ENCODE measurements around the gene TIMM10.
A peak's percentile ranks its signal among the peaks of the same experiment; 100 is the strongest.

The TIMM10 gene

GRCh38 chr11:57530596-57531507 is at the start of gene TIMM10:
TIMM10 (minus strand) TSS chr11:57530754; CDS start chr11:57530189, 565 bp downstream.
- peak; percentile 97 for DNase-seq

DNA sequence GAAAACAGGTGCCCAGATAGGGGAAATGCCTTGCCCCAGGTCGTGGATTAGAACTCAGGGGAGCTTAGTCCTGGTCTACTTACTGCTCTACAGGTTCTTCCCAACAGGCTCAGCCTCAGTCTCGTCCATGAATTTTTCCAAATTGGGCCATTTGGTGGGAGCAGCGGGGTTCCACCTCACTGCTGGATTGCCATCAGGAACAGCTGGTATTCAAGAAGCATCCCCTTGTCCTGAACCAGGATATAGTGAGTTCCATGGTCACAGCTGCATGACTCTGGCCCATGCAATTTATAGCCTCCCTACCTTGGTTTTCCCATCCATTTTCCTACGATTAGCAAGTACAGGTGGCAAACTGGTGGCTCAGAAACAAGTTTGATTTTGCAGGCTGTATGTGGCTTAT is 43.5 kb upstream of the TIMM10 start:
- no peak for DNase-seq

- DNase-seq: no peak
Observed at GRCh38 chr11:57571606-57572005, 41.1 kb upstream of the TIMM10 start.

DNA sequence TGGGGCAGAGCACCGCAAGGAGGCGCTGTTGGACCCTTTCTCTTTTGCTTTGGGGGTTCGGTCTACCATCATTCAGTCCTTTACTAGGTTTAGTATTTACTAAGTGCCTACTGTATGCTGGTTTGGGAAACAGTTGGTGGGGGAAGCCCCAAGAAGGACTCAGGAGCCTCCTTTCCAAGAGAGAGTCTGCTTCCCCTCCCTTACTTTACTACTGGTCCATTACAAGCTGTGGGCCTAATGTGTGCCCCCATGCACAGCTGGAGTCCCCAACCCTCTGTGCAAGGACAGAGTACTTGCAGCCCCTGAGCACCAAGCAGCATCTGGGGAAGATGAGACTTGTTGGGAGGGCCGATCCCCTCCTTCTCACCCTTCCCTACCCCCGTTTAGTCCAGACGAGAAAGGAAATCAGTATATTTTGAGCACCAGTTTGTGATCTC is 37.8 kb upstream of the TIMM10 start:
- DNase-seq: peak; percentile 58

DNA sequence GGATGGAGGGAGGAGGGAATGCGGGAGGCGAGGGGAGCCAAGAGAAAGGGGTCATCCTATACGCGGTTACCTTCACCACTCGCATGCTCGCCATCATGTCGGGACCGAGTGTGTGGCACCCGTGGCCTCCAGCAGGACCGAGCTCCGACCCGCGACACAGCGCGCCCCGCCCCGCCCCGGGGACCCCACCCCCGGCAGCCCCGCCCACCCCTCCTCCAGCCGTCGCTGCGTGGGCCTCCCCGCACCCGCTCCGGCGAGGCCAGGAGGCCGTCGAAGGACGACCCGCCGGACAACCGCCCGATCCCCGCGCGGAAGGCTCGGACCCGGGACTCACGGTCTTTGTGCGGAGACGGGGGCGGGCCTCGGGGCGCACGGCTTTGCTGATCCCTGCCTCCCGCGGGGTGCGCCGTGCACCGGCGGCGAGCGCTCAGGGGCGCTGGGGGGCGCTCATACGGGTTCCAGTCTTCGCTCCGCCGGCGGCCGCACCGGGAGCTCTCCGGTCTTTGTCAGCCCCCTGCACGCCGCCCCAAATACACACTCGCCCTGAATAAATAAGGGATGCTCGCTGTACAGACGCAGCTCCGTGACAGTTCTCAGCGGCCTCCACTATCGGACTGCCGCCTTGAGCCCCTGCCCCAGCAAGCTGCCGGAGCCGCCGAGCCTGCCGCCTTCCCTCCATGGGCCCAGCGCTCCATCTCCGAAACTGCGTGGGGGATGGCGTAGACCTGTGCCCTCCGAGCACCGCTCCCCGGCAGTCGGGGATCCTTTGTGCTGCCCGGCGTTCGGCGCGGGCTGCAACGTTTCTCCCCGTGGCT is 37.2 kb upstream of the TIMM10 start, which contains the start of gene UBE2L6:
Gene UBE2L6 (minus strand): TSS at position 158 of the 815 bp plus-strand sequence. CDS start 61 bp downstream, at position 97.
- DNase-seq: peak; percentile 17

GRCh38 chr11:57566905-57567514 is 36.5 kb upstream of the TIMM10 start:
- peak; percentile 5 for DNase-seq

GRCh38 chr11:57566005-57566904 is 35.7 kb upstream of the TIMM10 start:
- peak; percentile 39 for DNase-seq

- no peak for DNase-seq
Observed at GRCh38 chr11:57562596-57562995, 32.0 kb upstream of the TIMM10 start.

DNA sequence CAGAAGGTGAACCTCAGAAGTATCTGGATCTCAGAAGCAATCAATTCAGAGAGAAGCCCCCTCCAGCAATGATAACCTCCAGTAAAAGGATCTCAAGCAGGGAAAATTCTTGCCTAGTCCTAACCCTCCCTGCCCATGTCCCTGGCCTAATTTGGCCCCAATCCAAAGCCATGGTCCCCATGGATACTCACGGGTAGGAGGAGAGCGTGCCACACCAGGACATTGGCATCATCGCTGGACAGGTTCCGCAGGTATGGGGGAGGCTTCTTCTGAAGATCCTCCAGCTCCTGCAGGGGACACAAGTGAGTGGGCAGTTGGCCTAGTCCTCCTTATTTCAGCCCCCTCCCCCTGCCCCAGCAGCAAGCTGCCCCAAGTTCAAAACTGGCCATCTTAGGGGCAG is 29.6 kb upstream of the TIMM10 start:
- no peak for DNase-seq

DNA sequence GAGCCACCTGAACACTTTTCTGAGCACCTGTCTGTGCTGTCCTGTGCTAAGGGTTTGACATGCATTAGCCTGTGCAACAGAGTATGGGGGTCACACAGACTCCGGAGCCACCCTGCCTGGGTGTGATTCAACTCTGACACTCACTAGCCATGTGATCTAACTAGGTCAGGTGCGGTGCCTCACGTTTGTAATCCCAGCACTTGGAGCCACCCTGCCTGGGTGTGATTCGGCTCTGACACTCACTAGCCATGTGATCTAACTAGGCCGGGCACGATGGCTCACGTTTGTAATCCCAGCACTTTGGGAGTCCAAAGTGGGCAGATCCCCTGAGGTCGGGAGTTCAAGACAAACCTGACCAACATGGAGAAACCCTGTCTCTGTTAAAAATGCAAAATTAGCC is 25.5 kb upstream of the TIMM10 start:
- no peak for DNase-seq

- DNase-seq: no peak
Observed at GRCh38 chr11:57555393-57555792, 24.8 kb upstream of the TIMM10 start.

DNA sequence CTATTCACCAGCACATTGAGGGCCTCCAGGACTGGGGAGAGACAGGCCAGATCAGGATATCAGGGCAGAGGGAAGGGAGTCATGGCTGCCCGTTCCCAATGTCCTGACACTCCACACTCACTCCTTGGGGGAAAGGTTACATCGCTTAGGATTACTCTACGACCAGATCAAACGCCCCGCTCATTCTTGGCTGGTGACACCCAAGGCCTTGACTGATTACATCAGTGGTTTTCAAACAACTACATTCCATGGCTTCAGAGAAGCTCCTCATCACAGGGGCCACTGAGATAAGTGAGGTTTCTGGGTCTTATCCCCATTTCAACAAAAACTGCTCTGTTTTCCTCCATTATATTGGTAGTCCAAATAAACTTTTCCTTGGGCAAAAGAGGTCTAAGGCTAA is 21.9 kb upstream of the TIMM10 start:
- DNase-seq: no peak

- DNase-seq: no peak
Observed at GRCh38 chr11:57551941-57552340, 21.4 kb upstream of the TIMM10 start.

DNA sequence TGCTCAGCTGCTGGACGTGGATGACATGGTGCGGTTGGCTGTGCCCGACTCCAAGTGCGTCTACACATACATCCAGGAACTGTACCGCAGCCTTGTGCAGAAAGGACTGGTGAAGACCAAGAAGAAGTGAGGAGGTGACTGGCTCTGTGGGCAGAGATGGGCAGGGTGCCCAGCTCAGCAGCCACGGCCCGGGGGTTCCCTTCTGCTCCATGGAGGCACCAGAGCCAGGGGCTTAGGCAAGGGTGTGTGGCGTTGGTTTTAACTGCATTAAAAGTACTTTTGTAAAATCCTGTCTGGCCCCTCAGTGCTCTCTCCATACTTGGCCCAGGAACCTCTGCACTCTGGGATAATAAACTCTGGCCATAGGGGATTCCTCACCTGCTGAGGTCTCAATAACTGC is 19.4 kb upstream of the TIMM10 start:
- DNase-seq: no peak

GRCh38 chr11:57547854-57548377 is 17.4 kb upstream of the TIMM10 start:
- DNase-seq: no peak

DNA sequence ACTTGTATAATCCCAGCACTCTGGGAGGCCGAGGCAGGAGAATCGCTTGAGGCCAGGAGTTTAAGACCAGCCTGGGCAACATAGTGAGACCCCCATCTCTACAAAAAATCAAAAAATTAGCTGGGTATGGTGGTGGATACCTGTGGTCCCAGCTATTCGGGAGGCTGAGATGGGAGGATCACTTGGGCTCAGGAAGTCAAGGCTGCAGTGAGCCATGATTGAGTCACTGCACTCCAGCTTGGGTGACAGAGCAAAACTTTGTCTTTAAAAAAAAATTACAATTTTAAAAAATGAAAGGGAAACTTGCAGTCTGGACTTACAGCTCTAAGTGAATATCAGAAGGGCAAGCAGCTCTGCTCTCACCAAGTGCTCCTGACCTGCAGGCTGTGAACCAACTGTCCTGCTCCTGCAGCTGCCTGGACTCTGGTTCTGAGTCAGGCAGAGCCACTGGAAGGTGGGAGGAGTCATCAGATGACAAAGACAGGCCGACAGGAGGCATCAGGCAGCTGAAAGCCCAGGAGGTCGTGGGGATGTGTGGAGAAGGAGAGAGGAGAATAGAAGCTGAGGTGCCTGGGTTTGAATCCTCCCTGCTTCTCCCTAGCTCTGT is 16.4 kb upstream of the TIMM10 start:
- DNase-seq: peak; percentile 46

DNA sequence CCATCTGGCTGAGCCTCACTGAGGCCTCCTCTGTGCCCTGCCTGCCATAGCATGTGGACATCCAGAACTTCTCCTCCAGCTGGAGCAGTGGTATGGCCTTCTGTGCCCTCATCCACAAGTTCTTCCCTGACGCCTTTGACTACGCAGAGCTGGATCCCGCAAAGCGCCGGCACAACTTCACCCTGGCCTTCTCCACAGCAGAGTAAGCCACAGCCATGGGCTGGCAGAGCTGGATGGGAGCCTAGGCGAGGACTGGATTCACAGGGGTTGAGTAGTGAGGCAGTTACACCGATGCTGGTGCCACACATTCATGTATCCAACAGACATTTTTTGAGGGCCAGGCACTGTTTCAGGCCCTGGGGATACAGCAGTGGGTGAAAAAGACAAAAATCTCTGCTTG is 15.9 kb upstream of the TIMM10 start:
- no peak for DNase-seq

GRCh38 chr11:57545883-57546282 is 15.3 kb upstream of the TIMM10 start:
- DNase-seq: no peak

DNA sequence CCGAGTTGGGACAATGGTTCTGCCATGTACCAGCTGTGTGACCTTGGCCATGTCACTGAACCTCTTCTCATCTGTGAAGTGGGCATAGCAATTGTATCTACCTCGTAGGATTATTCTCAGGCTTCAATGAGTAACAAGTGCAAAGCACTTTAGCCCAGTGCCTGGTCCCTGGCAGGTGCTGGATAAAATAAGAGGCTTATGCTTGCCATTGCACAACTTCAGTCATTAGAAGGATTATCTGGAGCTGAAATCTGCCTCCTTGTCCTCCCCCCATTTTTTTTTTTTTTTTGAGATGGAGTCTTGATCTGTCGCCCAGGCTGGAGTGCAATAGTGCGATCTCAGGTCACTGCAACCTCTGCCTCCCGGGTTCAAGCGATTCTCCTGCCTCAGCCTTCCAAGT is 14.0 kb upstream of the TIMM10 start:
- DNase-seq: no peak

DNA sequence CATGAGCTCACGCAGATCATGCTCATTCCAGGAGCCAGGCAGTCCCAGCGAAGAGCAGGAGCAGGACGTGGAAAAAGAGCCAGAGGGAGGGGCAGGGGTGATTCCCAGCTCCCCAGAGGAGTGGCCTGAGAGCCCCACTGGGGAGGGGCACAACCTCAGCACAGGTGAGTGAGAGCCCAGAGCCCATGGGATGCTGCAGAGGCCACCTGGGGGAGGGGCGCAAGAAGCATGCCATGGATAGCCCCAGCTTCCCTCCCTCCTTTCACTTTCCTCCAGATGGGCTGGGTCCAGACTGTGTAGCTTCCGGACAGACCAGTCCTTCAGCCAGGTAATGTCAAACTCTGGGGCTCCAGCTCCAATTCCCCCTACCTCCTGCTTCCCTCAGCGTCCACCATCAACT is 13.0 kb upstream of the TIMM10 start:
- DNase-seq: no peak

DNA sequence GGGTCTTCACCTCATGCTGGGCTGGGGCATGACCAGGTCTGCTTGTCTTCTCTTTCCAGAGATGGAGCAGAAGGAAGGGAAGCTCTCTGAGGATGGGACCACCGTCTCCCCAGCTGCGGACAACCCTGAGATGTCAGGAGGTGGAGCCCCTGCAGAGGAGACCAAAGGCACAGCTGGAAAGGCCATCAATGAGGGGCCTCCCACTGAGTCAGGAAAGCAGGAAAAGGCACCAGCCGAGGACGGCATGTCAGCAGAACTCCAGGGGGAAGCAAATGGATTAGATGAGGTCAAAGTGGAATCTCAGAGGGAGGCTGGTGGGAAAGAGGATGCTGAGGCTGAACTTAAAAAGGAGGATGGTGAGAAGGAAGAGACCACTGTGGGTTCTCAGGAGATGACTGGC is 12.0 kb upstream of the TIMM10 start:
- no peak for DNase-seq

GRCh38 chr11:57541169-57541568 is 10.6 kb upstream of the TIMM10 start:
- no peak for DNase-seq
